ENCODE data around the gene KRT77.

Gene KRT77

DNA sequence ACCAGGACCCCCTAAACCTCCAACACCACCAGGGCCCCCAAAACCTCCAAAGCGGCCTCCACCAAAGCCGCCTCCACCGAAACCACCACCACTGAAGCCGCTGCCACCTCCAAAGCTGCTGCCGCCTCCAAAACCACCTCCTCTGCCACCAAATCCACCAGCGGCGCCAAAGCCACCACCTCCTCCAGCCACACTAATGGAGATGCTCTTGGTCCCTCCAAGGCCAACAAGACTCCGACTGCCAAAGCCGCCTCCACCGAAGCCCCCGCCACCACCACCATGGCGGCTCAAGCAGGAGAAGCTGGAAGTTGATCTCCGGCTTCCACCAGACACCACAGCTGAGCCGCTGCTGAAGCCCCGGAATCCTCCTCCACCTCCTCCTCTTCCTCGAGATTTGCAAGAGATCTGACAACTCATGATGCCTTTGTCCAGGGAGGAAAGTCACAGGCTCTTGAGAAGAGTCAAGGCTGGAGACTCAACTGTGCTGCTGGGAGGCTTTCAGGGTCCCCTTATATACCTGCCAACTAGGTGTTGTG lies 51.5 kb downstream of the KRT77 start, which contains the start of gene KRT2:
TSS of gene KRT2 (minus strand) at position 486 of the 536 bp plus-strand sequence. CDS start at position 417, 69 bp downstream.
- DNase-seq: no peak

DNA sequence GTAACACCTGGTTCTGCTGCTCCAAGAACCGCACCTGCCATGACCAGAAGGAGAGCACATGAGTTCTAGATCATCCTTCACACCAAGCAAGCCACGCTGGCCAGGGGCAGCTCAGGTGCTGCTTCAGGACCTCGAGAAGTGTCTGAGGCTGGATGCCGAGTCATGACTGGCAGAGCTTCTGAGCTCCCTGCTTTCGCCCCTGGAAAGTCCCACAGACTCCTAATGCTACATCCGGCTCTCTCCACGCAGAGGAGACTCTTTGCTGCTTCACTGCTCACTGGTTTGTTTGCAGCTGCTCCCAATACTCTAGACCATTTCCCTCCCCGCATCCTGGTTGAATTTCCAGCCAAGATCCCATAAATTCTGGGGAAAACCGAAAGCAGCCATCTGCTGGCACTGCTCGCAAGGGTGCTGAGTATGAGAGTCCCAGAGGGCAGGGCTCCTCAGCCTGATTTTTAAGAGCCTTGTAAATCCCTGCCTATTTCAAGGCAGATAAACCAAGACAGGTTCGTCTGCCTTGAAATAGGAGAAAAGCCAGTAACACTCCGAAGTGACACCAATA lies 52.7 kb downstream of the KRT77 start:
- DNase-seq: no peak

DNA sequence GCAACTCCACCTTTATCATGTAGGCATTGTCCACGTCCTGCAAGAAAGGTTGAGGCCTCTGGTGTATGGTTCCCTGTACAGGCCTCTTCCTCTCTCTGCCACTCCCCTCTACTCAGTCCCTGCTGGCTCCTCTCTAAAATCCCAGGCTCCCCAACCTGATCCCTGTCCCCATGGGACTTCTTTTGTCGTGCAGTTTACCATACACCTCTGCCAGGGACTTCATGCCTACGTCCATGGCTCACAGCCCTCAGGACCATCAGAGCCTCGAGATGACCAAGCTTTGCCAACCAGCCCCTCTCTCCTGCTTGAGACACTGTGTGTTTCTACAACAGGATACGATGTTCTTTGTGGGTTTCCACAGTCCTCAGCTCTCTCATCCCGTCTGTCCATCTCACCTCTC lies 54.3 kb downstream of the KRT77 start:
- no peak for DNase-seq

GRCh38 chr12:52648012-52648550 lies 55.2 kb downstream of the KRT77 start:
- DNase-seq: no peak

GRCh38 chr12:52647601-52648000 lies 55.7 kb downstream of the KRT77 start:
- DNase-seq: no peak

- no peak for DNase-seq
Measured at GRCh38 chr12:52646613-52647012, 56.7 kb downstream of the KRT77 start.

- DNase-seq: no peak
Measured at GRCh38 chr12:52645982-52646381, 57.3 kb downstream of the KRT77 start.

DNA sequence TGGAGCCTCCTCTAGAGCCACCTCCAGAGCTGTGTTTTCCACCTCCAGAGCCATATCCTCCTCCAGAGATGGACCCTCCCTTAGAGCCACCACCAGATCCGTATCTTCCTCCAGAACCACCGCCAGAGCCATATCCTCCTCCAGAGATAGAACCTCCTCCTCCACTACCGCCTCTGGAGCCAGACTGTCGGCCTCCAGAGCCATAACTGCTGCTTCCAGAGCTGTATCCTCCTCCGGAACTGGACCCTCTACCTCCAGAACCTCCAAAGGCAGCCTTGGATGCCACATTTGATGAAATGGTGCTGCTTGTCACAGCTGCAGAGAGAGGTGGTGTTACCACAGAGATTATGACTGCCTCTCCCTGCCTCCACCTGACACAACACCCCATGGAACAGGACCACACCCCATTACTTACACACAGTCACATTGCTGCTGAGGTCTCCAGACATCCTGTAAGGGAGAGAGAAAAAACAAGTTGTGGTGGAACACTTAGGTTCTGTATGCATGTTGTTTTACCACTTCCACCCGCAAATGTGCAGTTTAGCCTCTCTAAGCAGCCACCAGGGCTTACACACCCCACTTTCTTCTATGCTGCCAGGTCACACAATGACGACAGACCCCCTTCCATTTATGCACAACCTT lies 58.1 kb downstream of the KRT77 start:
- DNase-seq: no peak

DNA sequence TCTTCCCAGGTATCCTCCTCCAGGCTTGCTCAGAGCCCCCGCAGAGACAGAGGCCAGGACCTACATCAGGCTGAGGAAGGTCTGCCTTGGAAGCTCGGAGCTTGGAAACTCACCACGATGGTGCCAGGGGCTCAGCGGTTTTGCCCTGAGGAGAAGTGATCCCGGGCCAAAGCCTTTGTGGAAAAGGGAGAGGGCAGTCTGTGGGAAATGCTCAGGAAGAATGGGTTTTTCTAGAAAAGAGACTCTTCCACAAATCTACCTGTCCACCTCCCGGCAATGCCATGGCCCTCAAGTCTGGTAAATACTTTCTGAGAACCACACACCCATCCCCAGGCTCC lies 59.3 kb downstream of the KRT77 start:
- no peak for DNase-seq

DNA sequence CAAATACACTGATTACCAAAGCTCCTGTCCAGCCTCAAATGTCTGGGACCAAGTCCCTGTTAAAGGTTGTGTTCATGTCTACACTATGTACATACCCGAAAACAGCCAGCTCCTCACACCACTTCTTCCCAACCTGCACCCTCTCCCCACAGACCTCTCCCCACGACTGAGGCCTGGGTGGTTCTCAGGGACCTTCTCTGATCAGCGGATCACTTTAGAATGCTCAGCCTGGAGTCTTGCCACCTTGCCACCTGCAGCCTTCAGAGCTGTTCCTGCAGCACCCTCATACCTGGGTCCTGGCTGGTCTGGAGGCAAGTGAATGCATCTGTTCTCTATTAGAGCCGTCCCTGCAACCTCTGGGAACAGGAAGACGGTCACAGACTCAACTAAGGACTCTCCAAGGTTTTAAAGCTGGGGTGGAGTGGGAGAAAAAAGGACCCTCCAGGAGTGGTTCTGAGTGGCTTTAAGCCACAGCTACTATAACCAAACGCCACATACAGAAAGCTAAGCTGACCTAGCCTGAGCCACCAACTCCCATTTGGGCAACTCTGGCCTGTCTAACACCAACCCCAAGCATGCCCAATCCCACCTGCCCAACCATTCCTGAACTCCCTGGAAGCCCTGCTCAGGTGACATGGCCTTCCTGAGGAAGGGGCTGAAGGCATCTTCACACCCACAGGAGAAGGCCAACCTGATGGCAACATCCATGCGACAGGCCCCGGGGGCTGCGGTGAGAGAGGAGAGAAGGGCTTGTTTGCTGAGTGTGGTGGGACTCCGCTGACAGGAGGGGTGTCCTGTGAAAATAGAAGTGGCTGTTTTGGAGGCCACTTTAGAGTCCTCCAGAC lies 59.9 kb downstream of the KRT77 start:
- DNase-seq: no peak

GRCh38 chr12:52641468-52641867 lies 61.9 kb downstream of the KRT77 start:
- DNase-seq: no peak

Data from right forelimb (tissue), 1 donor.